KMS-11 (cell line): ENCODE results near the gene LRRC73.

Source experiments
- H2AFZ ChIP-seq: fragments of 200-600 bp; sonication (generic); 2 replicates; pipeline ENCODE4 v1.6.1; 2016; ENCODE audit warnings: antibody characterized with exemption, mixed run types, low read depth
- H3K27ac ChIP-seq: fragments of 200-600 bp; sonication (generic); 2 replicates; pipeline ENCODE4 v1.6.1; 2016; ENCODE audit warnings: mild to moderate bottlenecking, mixed run types
- H3K27me3 ChIP-seq: fragments of 200-600 bp; sonication (generic); 2 replicates; pipeline ENCODE4 v1.6.1; 2017; ENCODE audit warnings: mild to moderate bottlenecking, low read depth, mixed run types, moderate library complexity; ENCODE audit not compliant: insufficient read depth
- H3K36me3 ChIP-seq: fragments of 200-600 bp; sonication (generic); 2 replicates; pipeline ENCODE4 v1.6.1; 2017; ENCODE audit warnings: mild to moderate bottlenecking, mixed run types; ENCODE audit not compliant: insufficient read depth
- H3K4me1 ChIP-seq: fragments of 200-600 bp; sonication (generic); 2 replicates; pipeline ENCODE4 v1.6.1; 2016; ENCODE audit warnings: mild to moderate bottlenecking, low read depth, mixed run types; ENCODE audit not compliant: poor library complexity, severe bottlenecking
- H3K4me2 ChIP-seq: fragments of 200-600 bp; sonication (generic); 2 replicates; pipeline ENCODE4 v1.7.0; 2016; ENCODE audit warnings: mild to moderate bottlenecking, mixed run types
- H3K4me3 ChIP-seq: fragments of 200-600 bp; sonication (generic); IDR thresholded peaks from 2 replicates; pipeline ENCODE4 v1.6.1; 2017; ENCODE audit warnings: low read depth, low read length, mixed read lengths; ENCODE audit not compliant: insufficient read depth
- H3K79me2 ChIP-seq: fragments of 200-600 bp; sonication (generic); 2 replicates; pipeline ENCODE4 v1.6.1; 2016; ENCODE audit warnings: low read depth, mixed run types; ENCODE audit not compliant: insufficient read depth
- H3K9ac ChIP-seq: fragments of 200-600 bp; sonication (generic); 2 replicates; pipeline ENCODE4 v1.6.1; 2016; ENCODE audit warnings: mild to moderate bottlenecking, mixed run types
- H4K20me1 ChIP-seq: fragments of 200-600 bp; sonication (generic); 2 replicates; pipeline ENCODE4 v1.6.1; 2016; ENCODE audit warnings: mild to moderate bottlenecking, mixed run types; ENCODE audit not compliant: insufficient read depth
- CTCF ChIP-seq: fragments of 200-600 bp; sonication (generic); conservative IDR thresholded peaks from 2 replicates; pipeline ENCODE4 v1.6.1; 2017; ENCODE audit warnings: low read depth, mild to moderate bottlenecking, antibody characterized with exemption, low read length, moderate library complexity, mixed read lengths

The LRRC73 gene

GRCh38 chr6:43490523-43490939 lies 19.6 kb downstream of the LRRC73 start:
- H3K36me3 ChIP-seq: no peaks in the 10 kb centered on the region
- H3K79me2 ChIP-seq: no peaks in the 10 kb centered on the region; the same call in 1 of the 2 replicates
- H3K4me3 ChIP-seq: no peak overlapping the region
- H2AFZ ChIP-seq: no peak overlapping the region
- H4K20me1 ChIP-seq: no peaks in the 10 kb centered on the region
- H3K27me3 ChIP-seq: no peaks in the 10 kb centered on the region
- no peak for TF ChIP-seq CTCF
- H3K27ac ChIP-seq: no peak overlapping the region
- peaks cover 8% of the 10 kb centered on the region for H3K4me1 ChIP-seq
- no peak overlapping the region for H3K4me2 ChIP-seq
- no peak overlapping the region for H3K9ac ChIP-seq

GRCh38 chr6:43489277-43490072 lies 20.7 kb downstream of the LRRC73 start:
- Histone ChIP-seq H3K79me2 (no peaks in the 10 kb centered on the region; the same call in 1 of the 2 replicates), H3K4me3 (no peak overlapping the region), H3K27ac (no peak overlapping the region), H2AFZ (no peak overlapping the region), H4K20me1 (no peaks in the 10 kb centered on the region), H3K27me3 (no peaks in the 10 kb centered on the region), H3K36me3 (no peaks in the 10 kb centered on the region), H3K9ac (no peak overlapping the region), H3K4me2 (no peak overlapping the region), H3K4me1 (no peaks in the 10 kb centered on the region)
- no peak for TF ChIP-seq CTCF

- Histone ChIP-seq H2AFZ (no peak overlapping the region), H3K9ac (no peak overlapping the region), H3K4me3 (no peak overlapping the region), H3K79me2 (no peaks in the 10 kb centered on the region; the same call in 1 of the 2 replicates), H3K4me1 (no peaks in the 10 kb centered on the region), H3K27ac (no peak overlapping the region), H3K4me2 (no peak overlapping the region), H3K36me3 (no peaks in the 10 kb centered on the region), H3K27me3 (no peaks in the 10 kb centered on the region), H4K20me1 (no peaks in the 10 kb centered on the region)
- no peak for TF ChIP-seq CTCF
These were observed 21.4 kb downstream of the LRRC73 start for GRCh38 chr6:43488667-43489276.

GRCh38 chr6:43481591-43482236 lies 28.4 kb downstream of the LRRC73 start:
- H3K27me3 ChIP-seq: no peaks in the 10 kb centered on the region
- H3K4me1 ChIP-seq: peaks cover 25% of the 10 kb centered on the region
- no peaks in the 10 kb centered on the region for H4K20me1 ChIP-seq
- no peak overlapping the region for H3K4me3 ChIP-seq
- no peak overlapping the region for H2AFZ ChIP-seq
- H3K9ac ChIP-seq: no peak overlapping the region
- H3K36me3 ChIP-seq: no peaks in the 10 kb centered on the region
- TF ChIP-seq CTCF: no peak
- H3K79me2 ChIP-seq: peaks cover 11% of the 10 kb centered on the region
- H3K27ac ChIP-seq: no peak overlapping the region
- no peak overlapping the region for H3K4me2 ChIP-seq
